CD4-positive, alpha-beta T cell (primary cell): ENCODE measurements around the gene SLC38A5. TPM values are rescaled to one million over a fixed set of nuclear protein-coding genes. Genes with fewer than 3 reads are reported as not detected.
A peak's percentile ranks its signal among the peaks of the same experiment; 100 is the strongest.

Experiments used
- ATAC-seq: fragments of 200-7000 bp; cut with Tn5 transposase; one replicate; pipeline ENCODE4 v1.10.0; 2022; ENCODE audit warnings: mild to moderate bottlenecking; ENCODE audit not compliant: poor library complexity
- CTCF ChIA-PET: fragments of 350-600 bp; sonication (Branson Sonifier 250); formaldehyde crosslinking; loops from one replicate; lab custom pipeline; 2021; ENCODE audit warnings: antibody characterized with exemption, inconsistent platforms; lab: Charles Lee
- POLR2A ChIA-PET: fragments of 350-600 bp; sonication (Branson Sonifier 250); formaldehyde crosslinking; loops from one replicate; lab custom pipeline; 2021; ENCODE audit warnings: antibody characterized with exemption, inconsistent platforms; lab: Charles Lee
- DNase-seq, 14 experiments: peaks; one replicate each; pipeline ENCODE4 v3.0.0-alpha.2; 2013 to 2020; ENCODE audit warnings: mixed read lengths in 2 of 14
- H3K27ac ChIP-seq, 2 donors: one replicate each; pipeline versions ENCODE4 v1.5.1 to v1.7.0; 2013; ENCODE audit warnings: low read length in 2 of 2, low read depth in 1 of 2, mild to moderate bottlenecking in 1 of 2
- H3K27me3 ChIP-seq, 2 experiments: 1 replicate in 1 of 2; 2 replicates in 1 of 2; pipeline versions ENCODE4 v1.6.1 to v1.7.0; 2013; ENCODE audit warnings: low read length in 2 of 2, control low read depth in 1 of 2, mild to moderate bottlenecking in 1 of 2, moderate library complexity in 1 of 2; ENCODE audit not compliant: insufficient read depth in 2 of 2, control insufficient read depth in 1 of 2
- H3K36me3 ChIP-seq: one replicate; pipeline ENCODE4 v1.6.1; 2013; ENCODE audit warnings: low read length, control low read depth; ENCODE audit not compliant: insufficient read depth
- H3K4me1 ChIP-seq: one replicate; pipeline ENCODE4 v1.6.1; 2013; ENCODE audit warnings: low read length, control low read depth; ENCODE audit not compliant: insufficient read depth
- H3K4me3 ChIP-seq: one replicate; pipeline ENCODE4 v1.5.1; 2013; ENCODE audit warnings: mild to moderate bottlenecking, low read length, moderate library complexity
- H3K9me3 ChIP-seq, 2 experiments: 1 replicate in 1 of 2; 2 replicates in 1 of 2; pipeline versions ENCODE4 v1.6.1 to v1.7.0; 2013; ENCODE audit warnings: low read length in 2 of 2, mild to moderate bottlenecking in 2 of 2, control low read depth in 1 of 2, moderate library complexity in 1 of 2; ENCODE audit not compliant: control insufficient read depth in 1 of 2, insufficient read depth in 1 of 2
- H3K27ac Mint-ChIP-seq: one replicate; pipeline ENCODE4 v1.8.0; 2020; ENCODE audit warnings: mixed read lengths
- H3K27me3 Mint-ChIP-seq: one replicate; pipeline ENCODE4 v1.8.0; 2021; ENCODE audit warnings: mixed read lengths
- H3K36me3 Mint-ChIP-seq: one replicate; pipeline ENCODE4 v1.8.0; 2021; ENCODE audit warnings: low read depth, mixed read lengths
- H3K4me1 Mint-ChIP-seq: one replicate; pipeline ENCODE4 v1.8.0; 2021; ENCODE audit warnings: low read depth, mixed read lengths
- H3K4me3 Mint-ChIP-seq: one replicate; pipeline ENCODE4 v1.8.0; 2020; ENCODE audit warnings: mild to moderate bottlenecking, mixed read lengths
- H3K9me3 Mint-ChIP-seq: one replicate; pipeline ENCODE4 v1.8.0; 2020; ENCODE audit warnings: mixed read lengths
- CTCF ChIP-seq: fragments of 200-600 bp; IDR thresholded peaks from one replicate; pipeline ENCODE4 v1.8.0; 2022; ENCODE audit warnings: antibody characterized with exemption, mild to moderate bottlenecking
- intact Hi-C, 2 experiments: fragments of 100-400 bp; cut with DNase I in 1 of 2; cut with micrococcal nuclease in 1 of 2; formaldehyde crosslinking; loops; one replicate each; pipeline versions ENCODE4 v1.15.1 to v1.9.0; 2023 to 2025; cut with DNase I, micrococcal nuclease
- total RNA-seq, 174 experiments: library from RNA in 2 of 174; stranded (reverse) in 2 of 174; gene quantifications; one replicate each; pipeline ENCODE4 v1.2.3 and lab custom pipeline; 2021 to 2026

SLC38A5 gene
- total RNA-seq, 2 experiments from 2014 or later, result 7.0 to 8.3 TPM

DNA sequence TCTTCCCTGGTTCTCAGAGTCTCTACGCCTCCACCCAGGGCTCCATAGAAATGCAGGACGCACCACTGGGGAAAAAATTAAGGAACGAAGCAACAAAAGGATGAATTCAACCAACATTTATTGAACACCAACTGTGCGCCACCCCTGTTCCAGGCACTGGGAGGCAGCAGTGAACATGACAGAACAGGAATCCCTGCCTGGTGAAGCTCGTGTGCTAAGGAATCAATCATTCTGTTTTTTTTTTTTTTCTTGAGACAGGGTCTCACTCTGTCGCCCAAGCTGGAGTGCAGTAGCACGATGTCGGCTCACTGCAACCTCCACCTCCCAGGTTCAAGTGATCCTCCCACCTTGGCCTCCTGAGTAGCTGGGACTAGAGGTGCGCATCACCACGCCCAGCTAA is 4.1 kb upstream of the SLC38A5 start:
- Mint-ChIP-seq H3K4me1 (peaks cover 35% of the 10 kb centered on the region), H3K27ac (no peak overlapping the region), H3K4me3 (peak overlapping the region; percentile 15), H3K9me3 (no peaks in the 10 kb centered on the region), H3K27me3 (no peaks in the 10 kb centered on the region), H3K36me3 (peaks cover 16% of the 10 kb centered on the region)
- Histone ChIP-seq H3K27me3 (no peaks in the 10 kb centered on the region), H3K4me1 (peaks cover 31% of the 10 kb centered on the region), H3K4me3 (no peak overlapping the region), H3K9me3 (no peaks in the 10 kb centered on the region), H3K36me3 (peaks cover 9% of the 10 kb centered on the region), H3K27ac (no peak overlapping the region)
- intact Hi-C loops, result loop anchor here in 1 of 2 experiments (10.0 kb wide), 2 partner anchors 101 to 819 kb away; partner anchors contain the start of genes ELK1, RBM3 and UXT
- no peak for ATAC-seq
- ChIA-PET POLR2A (interaction anchor here (1.7 to 3.0 kb wide), 2 partner anchors 65 to 100 kb away, joined by 6 to 13 read pairs; partner anchors contain the start of genes RBM3 and TBC1D25), CTCF (interaction anchor here (1.0 kb wide), 1 partner anchor 66 kb away, joined by 3 read pairs; the partner anchor contains the start of gene TBC1D25)
- DNase-seq, result peak in 1 of 14 experiments; percentile 13
- TF ChIP-seq CTCF, result no peak

DNA sequence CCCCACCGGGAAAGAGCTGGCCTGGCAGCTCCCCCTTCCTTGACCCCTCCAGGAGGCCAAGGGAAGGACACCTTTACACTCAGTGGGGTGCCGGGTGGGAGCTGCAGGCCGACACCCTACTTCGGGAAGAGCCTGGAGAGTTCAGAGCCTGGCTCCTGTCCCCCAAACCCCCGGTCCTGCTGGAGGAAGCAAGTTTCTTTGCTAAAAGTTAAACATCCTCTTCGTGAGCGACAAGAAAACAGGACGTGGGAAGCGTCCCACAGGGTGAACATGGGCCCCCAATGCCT is 3.6 kb upstream of the SLC38A5 start:
- H3K36me3 Mint-ChIP-seq, result peaks cover 14% of the 10 kb centered on the region
- POLR2A ChIA-PET, result interaction anchor here (1.7 to 3.0 kb wide), 2 partner anchors 66 to 101 kb away, joined by 6 to 13 read pairs; partner anchors contain the start of genes RBM3 and TBC1D25

DNA sequence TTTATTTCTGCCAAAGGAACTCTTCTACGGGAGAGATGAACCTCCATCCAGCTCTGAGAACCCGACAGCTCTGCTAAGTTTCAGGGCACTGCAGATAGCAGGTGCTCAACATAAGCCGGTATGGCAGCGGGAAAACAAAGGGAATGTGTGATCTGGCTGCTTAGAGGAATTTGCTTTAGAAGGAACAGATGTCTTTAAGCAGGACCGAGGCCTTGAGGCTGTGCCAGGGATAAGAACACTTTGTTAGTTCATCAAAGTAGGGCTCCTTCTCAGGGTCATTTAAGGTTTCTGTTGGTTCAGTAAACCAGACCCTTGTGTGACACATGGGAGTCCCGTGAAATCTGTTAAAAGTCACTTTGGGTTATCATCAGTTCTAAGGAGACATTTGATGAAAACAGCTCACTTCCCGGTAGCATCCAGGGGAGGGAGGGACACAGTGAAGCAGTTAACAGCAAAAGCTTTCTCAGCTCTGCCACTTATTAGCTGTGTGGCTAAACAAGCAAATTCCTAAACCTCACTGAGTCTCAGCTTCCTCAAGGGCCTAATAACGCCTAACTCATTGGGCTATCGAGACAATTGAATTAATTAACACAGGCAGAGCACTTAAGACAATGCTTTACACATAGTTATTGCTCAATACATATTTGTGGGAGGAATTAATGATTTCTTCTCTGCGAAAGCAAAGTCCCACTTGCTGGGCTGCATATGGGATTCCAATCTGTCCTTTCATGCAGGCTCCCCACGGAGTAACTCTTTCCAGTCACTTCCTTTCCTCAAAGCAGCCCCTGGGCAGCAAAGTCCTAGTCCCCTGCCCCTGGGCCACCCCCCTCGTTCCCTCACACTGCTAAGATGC is 3.0 kb upstream of the SLC38A5 start:
- H3K4me1 ChIP-seq, result peaks cover 38% of the 10 kb centered on the region
- no peak overlapping the region for H3K4me3 ChIP-seq
- CTCF ChIA-PET, result no interaction called here
- intact Hi-C loops, result loop anchor here in 1 of 2 experiments (10.0 kb wide), 2 partner anchors 102 to 818 kb away; partner anchors contain the start of genes ELK1, RBM3 and UXT
- no peaks in the 10 kb centered on the region for H3K9me3 ChIP-seq
- DNase-seq (no peak), ATAC-seq (no peak)
- Mint-ChIP-seq H3K27me3 (no peaks in the 10 kb centered on the region), H3K36me3 (peaks cover 18% of the 10 kb centered on the region), H3K4me1 (peaks cover 42% of the 10 kb centered on the region), H3K9me3 (no peaks in the 10 kb centered on the region), H3K4me3 (peak overlapping the region; percentile 20), H3K27ac (no peak overlapping the region)
- no peak for TF ChIP-seq CTCF
- H3K27me3 ChIP-seq, result no peaks in the 10 kb centered on the region
- H3K36me3 ChIP-seq, result no peaks in the 10 kb centered on the region
- POLR2A ChIA-PET, result interaction anchor here (1.7 to 3.0 kb wide), 2 partner anchors 67 to 101 kb away, joined by 6 to 13 read pairs; partner anchors contain the start of genes RBM3 and TBC1D25
- no peak overlapping the region for H3K27ac ChIP-seq

More for the DNA sequence above, 3.6 kb upstream of the SLC38A5 start:
- H3K36me3 ChIP-seq, result peaks cover 5% of the 10 kb centered on the region
- no peak overlapping the region for H3K27ac ChIP-seq
- H3K4me1 ChIP-seq, result peaks cover 35% of the 10 kb centered on the region
- no peak overlapping the region for H3K4me3 Mint-ChIP-seq
- CTCF ChIA-PET, result no interaction called here
- no peaks in the 10 kb centered on the region for H3K27me3 ChIP-seq
- intact Hi-C loops, result loop anchor here in 1 of 2 experiments (10.0 kb wide), 2 partner anchors 101 to 819 kb away; partner anchors contain the start of genes ELK1, RBM3 and UXT
- H3K27me3 Mint-ChIP-seq, result no peaks in the 10 kb centered on the region
- no peaks in the 10 kb centered on the region for H3K9me3 ChIP-seq
- H3K4me3 ChIP-seq, result no peak overlapping the region
- H3K27ac Mint-ChIP-seq, result no peak overlapping the region
- H3K9me3 Mint-ChIP-seq, result no peaks in the 10 kb centered on the region
- TF ChIP-seq CTCF, result no peak
- H3K4me1 Mint-ChIP-seq, result peaks cover 37% of the 10 kb centered on the region
- DNase-seq (no peak), ATAC-seq (no peak)
